IPS-18a (cell line): Measurements from ENCODE around the gene GMPPA.

Source experiments
- H3K27ac ChIP-seq: one replicate; pipeline ENCODE4 v1.5.1; 2013; ENCODE audit warnings: low read length
- H3K27me3 ChIP-seq: one replicate; pipeline ENCODE4 v1.6.1; 2013; ENCODE audit warnings: mild to moderate bottlenecking, low read length; ENCODE audit not compliant: control insufficient read depth, insufficient read depth
- H3K36me3 ChIP-seq: one replicate; pipeline ENCODE4 v1.6.1; 2013; ENCODE audit warnings: low read depth, low read length; ENCODE audit not compliant: control insufficient read depth
- H3K4me1 ChIP-seq: one replicate; pipeline ENCODE4 v1.6.1; 2013; ENCODE audit warnings: low read depth, low read length; ENCODE audit not compliant: control insufficient read depth
- H3K4me3 ChIP-seq: one replicate; pipeline ENCODE4 v1.5.1; 2013; ENCODE audit warnings: low read length
- H3K9ac ChIP-seq: one replicate; pipeline ENCODE4 v1.6.1; 2013; ENCODE audit warnings: mild to moderate bottlenecking, low read length, moderate library complexity
- H3K9me3 ChIP-seq: one replicate; pipeline ENCODE4 v1.6.1; 2013; ENCODE audit warnings: low read depth, low read length; ENCODE audit not compliant: control insufficient read depth

The GMPPA gene

GRCh38 chr2:219490186-219490585 is 8.5 kb upstream of the GMPPA start:
- no peaks in the 10 kb centered on the region for H3K36me3 ChIP-seq
- no peak overlapping the region for H3K4me3 ChIP-seq
- H3K4me1 ChIP-seq = peaks cover 21% of the 10 kb centered on the region
- peaks cover 27% of the 10 kb centered on the region for H3K27me3 ChIP-seq
- no peaks in the 10 kb centered on the region for H3K9me3 ChIP-seq
- no peak overlapping the region for H3K27ac ChIP-seq
- H3K9ac ChIP-seq = no peak overlapping the region

GRCh38 chr2:219490600-219491130 is 8.0 kb upstream of the GMPPA start:
- Histone ChIP-seq H3K36me3 (no peaks in the 10 kb centered on the region), H3K9ac (no peak overlapping the region), H3K4me3 (no peak overlapping the region), H3K4me1 (peaks cover 19% of the 10 kb centered on the region), H3K27me3 (peaks cover 23% of the 10 kb centered on the region), H3K9me3 (no peaks in the 10 kb centered on the region), H3K27ac (no peak overlapping the region)

GRCh38 chr2:219491278-219491963 is 7.3 kb upstream of the GMPPA start:
- H3K27ac ChIP-seq = no peak overlapping the region
- no peak overlapping the region for H3K4me3 ChIP-seq
- H3K36me3 ChIP-seq = no peaks in the 10 kb centered on the region
- peaks cover 12% of the 10 kb centered on the region for H3K4me1 ChIP-seq
- H3K9ac ChIP-seq = no peak overlapping the region
- H3K9me3 ChIP-seq = no peaks in the 10 kb centered on the region
- H3K27me3 ChIP-seq = peaks cover 23% of the 10 kb centered on the region

GRCh38 chr2:219492575-219492974 is 6.1 kb upstream of the GMPPA start:
- H3K36me3 ChIP-seq = no peaks in the 10 kb centered on the region
- no peak overlapping the region for H3K9ac ChIP-seq
- no peak overlapping the region for H3K27ac ChIP-seq
- H3K27me3 ChIP-seq = peaks cover 24% of the 10 kb centered on the region
- no peaks in the 10 kb centered on the region for H3K9me3 ChIP-seq
- peaks cover 3% of the 10 kb centered on the region for H3K4me1 ChIP-seq
- no peak overlapping the region for H3K4me3 ChIP-seq

- peaks cover 3% of the 10 kb centered on the region for H3K4me1 ChIP-seq
These were observed 5.6 kb upstream of the GMPPA start for GRCh38 chr2:219493086-219493485.

GRCh38 chr2:219494952-219495530 is 3.6 kb upstream of the GMPPA start:
- H3K36me3 ChIP-seq = no peaks in the 10 kb centered on the region
- H3K4me3 ChIP-seq = no peak overlapping the region
- no peaks in the 10 kb centered on the region for H3K9me3 ChIP-seq
- H3K4me1 ChIP-seq = peaks cover 13% of the 10 kb centered on the region
- no peak overlapping the region for H3K27ac ChIP-seq
- H3K9ac ChIP-seq = no peak overlapping the region
- peaks cover 22% of the 10 kb centered on the region for H3K27me3 ChIP-seq

More at GRCh38 chr2:219493086-219493485, 5.6 kb upstream of the GMPPA start:
- Histone ChIP-seq H3K27ac (no peak overlapping the region), H3K36me3 (no peaks in the 10 kb centered on the region), H3K9me3 (no peaks in the 10 kb centered on the region), H3K9ac (no peak overlapping the region), H3K4me3 (no peak overlapping the region), H3K27me3 (peaks cover 22% of the 10 kb centered on the region)

- Histone ChIP-seq H3K4me1 (peaks cover 17% of the 10 kb centered on the region), H3K36me3 (no peaks in the 10 kb centered on the region), H3K4me3 (no peak overlapping the region), H3K9ac (no peak overlapping the region), H3K9me3 (no peaks in the 10 kb centered on the region), H3K27ac (no peak overlapping the region), H3K27me3 (peaks cover 22% of the 10 kb centered on the region)
These were observed 3.1 kb upstream of the GMPPA start for GRCh38 chr2:219495531-219496122.

- Histone ChIP-seq H3K27me3 (peaks cover 22% of the 10 kb centered on the region), H3K36me3 (no peaks in the 10 kb centered on the region), H3K4me3 (no peak overlapping the region), H3K9ac (no peak overlapping the region), H3K9me3 (no peaks in the 10 kb centered on the region), H3K27ac (no peak overlapping the region), H3K4me1 (peaks cover 17% of the 10 kb centered on the region)
These were observed 2.4 kb upstream of the GMPPA start for GRCh38 chr2:219496247-219496824.

- H3K4me3 ChIP-seq = peak overlapping the region; percentile 75
- H3K9ac ChIP-seq = no peak overlapping the region
- peaks cover 17% of the 10 kb centered on the region for H3K4me1 ChIP-seq
- peaks cover 22% of the 10 kb centered on the region for H3K27me3 ChIP-seq
- H3K27ac ChIP-seq = no peak overlapping the region
- no peaks in the 10 kb centered on the region for H3K9me3 ChIP-seq
- H3K36me3 ChIP-seq = no peaks in the 10 kb centered on the region
These were observed 1.7 kb upstream of the GMPPA start for GRCh38 chr2:219496825-219497494.

GRCh38 chr2:219497495-219498279 is 1.0 kb upstream of the GMPPA start:
- H3K9me3 ChIP-seq = no peaks in the 10 kb centered on the region
- H3K27ac ChIP-seq = no peak overlapping the region
- H3K27me3 ChIP-seq = peaks cover 22% of the 10 kb centered on the region
- peak overlapping the region; percentile 75 for H3K4me3 ChIP-seq
- no peaks in the 10 kb centered on the region for H3K36me3 ChIP-seq
- H3K4me1 ChIP-seq = peaks cover 17% of the 10 kb centered on the region
- no peak overlapping the region for H3K9ac ChIP-seq

GRCh38 chr2:219499058-219499307 is 292 bp downstream of the GMPPA start:
- Histone ChIP-seq H3K9ac (peak overlapping the region; percentile 68), H3K27ac (no peak overlapping the region), H3K9me3 (no peaks in the 10 kb centered on the region), H3K4me3 (peak overlapping the region; percentile 75), H3K4me1 (peaks cover 17% of the 10 kb centered on the region), H3K27me3 (peaks cover 22% of the 10 kb centered on the region), H3K36me3 (no peaks in the 10 kb centered on the region)
